Inflammatory macrophage treated with lipopolysaccharide for 1 hour (primary cell): ENCODE measurements around the gene OR51E2.

Source experiments
- DNase-seq, 2 donors: peaks; one replicate each; pipeline ENCODE4 v3.0.0-alpha.2; 2020 to 2022

Gene OR51E2

GRCh38 chr11:4658629-4659445 lies 38.8 kb downstream of the OR51E2 start:
- DNase-seq, result no peak

- DNase-seq, result peak in 1 of 2 donors; percentile 2
These were observed 42.9 kb downstream of the OR51E2 start for GRCh38 chr11:4654635-4655369.

GRCh38 chr11:4647766-4648165 lies 49.9 kb downstream of the OR51E2 start:
- DNase-seq, result no peak

DNA sequence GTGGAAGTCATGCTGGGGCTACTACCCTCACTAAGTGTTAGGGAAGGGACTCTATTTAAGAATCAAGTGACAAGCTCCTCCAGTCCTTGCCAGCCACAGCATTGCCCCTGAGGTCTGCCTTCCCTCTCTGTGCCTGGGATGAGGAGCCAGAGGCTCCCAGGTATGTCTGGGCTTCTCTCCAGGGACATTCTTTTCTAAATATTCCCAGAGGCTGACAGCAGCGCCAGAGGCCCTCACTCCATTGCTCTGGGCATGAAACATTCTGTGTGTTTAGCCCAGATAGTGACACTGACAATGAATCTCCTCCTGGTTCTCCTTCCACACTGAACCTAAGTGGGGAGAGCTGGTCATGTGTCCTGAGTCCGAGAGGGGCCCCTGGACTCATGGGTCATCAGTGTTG lies 51.7 kb downstream of the OR51E2 start:
- no peak for DNase-seq

- DNase-seq, result no peak
These were observed 53.4 kb downstream of the OR51E2 start for GRCh38 chr11:4644233-4644632.

GRCh38 chr11:4643682-4644081 lies 54.0 kb downstream of the OR51E2 start, which contains the start of gene OR51E1:
TSS of gene OR51E1 (plus strand) at chr11:4643982. CDS start at chr11:4652527, 8,545 bp downstream.
- DNase-seq, result no peak

DNA sequence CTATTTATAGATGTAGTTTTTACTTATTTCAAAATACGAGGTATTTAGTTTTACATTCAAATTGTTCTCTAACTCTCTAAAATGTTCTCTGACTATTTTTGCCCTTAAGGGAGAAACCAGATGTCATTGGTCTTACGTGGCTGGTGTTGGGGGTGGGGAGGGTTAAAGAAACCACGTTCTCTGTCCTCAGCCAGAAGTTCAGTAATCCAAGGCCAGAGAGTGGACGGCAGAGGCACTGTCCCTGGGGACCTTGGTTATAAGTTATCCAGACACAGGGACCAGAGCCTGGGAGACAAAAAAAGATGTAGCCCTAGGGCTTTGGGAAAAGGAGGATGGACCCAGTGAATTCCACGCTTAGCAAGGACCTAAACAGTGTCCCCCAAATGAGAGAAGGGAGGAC lies 54.6 kb downstream of the OR51E2 start:
- DNase-seq, result no peak

DNA sequence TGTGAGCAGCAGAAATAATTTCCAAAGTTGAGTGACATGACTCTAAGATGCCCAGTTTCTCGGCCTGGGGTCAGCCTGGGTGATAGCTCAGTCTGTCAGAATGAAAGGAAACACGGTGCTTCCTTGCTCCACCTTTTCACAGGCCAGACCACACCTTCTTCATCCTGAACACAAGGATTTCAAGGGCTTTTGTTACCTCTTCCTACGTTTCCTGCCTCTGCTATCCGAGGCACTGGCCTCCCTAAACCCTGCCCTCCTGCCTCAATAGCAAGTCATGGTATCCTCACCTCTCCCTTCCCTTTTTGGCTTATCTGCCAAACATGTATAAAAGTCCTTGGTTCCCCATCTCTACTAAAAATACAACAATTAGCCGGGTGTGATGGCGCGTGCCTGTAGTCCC lies 55.6 kb downstream of the OR51E2 start:
- no peak for DNase-seq

DNA sequence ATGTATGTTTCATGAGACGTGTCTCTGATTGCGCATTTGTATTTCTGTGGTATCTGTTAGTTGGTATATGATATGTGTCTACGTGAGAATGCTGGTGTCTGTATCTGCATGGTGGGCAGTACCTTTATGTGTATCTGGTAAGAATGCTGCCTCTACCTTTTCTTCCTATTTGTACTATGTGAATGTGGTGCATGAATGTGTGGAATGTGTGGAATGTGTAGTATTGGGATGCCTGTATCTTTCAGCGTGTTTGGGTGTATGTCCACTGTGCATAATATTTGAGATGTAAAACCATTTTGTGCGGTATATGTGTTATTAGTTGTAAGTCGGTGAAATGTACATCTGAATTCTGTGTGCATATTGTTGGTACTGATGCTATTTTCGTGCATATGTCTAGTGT lies 56.2 kb downstream of the OR51E2 start:
- no peak for DNase-seq

DNA sequence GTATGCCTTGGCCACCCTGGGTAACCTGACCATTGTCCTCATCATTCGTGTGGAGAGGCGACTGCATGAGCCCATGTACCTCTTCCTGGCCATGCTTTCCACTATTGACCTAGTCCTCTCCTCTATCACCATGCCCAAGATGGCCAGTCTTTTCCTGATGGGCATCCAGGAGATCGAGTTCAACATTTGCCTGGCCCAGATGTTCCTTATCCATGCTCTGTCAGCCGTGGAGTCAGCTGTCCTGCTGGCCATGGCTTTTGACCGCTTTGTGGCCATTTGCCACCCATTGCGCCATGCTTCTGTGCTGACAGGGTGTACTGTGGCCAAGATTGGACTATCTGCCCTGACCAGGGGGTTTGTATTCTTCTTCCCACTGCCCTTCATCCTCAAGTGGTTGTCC lies 57.7 kb downstream of the OR51E2 start:
- DNase-seq, result no peak

DNA sequence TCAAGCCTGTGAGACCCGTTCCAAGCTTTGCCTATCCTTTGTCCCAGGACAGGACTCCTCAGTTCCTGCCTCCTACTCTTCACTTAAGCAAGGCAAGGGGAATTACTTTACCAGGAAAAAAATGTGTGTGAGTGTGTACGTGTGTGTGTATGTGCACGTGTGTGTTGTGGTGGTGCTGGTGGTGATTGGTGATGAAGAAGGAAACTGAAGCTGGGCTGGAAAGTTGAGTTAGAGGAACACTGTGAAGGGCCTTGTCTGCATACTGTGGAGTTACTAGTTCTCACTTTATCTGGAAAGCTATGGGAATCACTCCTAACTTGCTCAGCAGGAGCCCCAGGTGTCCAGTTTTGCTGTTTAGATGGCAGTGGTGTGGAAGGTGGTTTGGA lies 60.0 kb downstream of the OR51E2 start:
- DNase-seq, result no peak

GRCh38 chr11:4636962-4637661 lies 60.5 kb downstream of the OR51E2 start, which contains the start of gene OR51D1:
TSS of gene OR51D1 (plus strand) at chr11:4637477. CDS start at chr11:4639791, 2,314 bp downstream.
- DNase-seq, result peak; percentile 25 to 73

DNA sequence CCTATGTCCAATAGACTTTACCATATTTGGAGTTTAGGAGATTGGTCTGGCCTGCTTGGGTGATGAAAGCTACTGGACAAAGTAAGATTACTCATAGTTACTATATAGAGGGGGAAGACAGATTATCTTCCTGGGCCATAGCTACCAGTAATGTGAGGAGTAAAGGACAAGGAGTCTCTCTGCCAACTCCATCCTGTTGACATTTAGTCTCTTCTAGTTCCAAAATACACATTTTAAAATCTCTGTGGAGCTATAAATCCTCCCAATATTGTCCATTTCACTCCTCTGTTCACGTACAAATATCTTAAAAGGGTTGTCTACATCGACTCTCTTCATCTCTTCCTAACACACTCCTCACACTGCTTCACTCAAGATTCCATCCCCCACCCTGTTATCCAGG lies 61.5 kb downstream of the OR51E2 start:
- DNase-seq, result no peak
